B cell (primary cell): Measurements from ENCODE around the gene POLR1H. TPM values are rescaled to one million over a fixed set of nuclear protein-coding genes. Genes with fewer than 3 reads are reported as not detected.

Experiments used
- polyA plus RNA-seq: library from polyadenylated mRNA; depleted of rRNA; stranded (reverse); fragments of >200 nt; gene quantifications from 2 replicates; pipeline ENCODE4 v1.2.3, GENCODE V29; 2012
- small RNA-seq: library from RNA; depleted of rRNA; stranded (forward); fragments of <200 nt; gene quantifications from one replicate; pipeline ENCODE3, GENCODE V24; 2012; ENCODE audit warnings: low replicate concordance, low read depth; ENCODE audit not compliant: insufficient read length
- total RNA-seq, 2 donors: library from RNA; stranded (reverse); fragments of 120-200 nt in 1 of 2; gene quantifications; 1 replicate in 1 of 2; 2 replicates in 1 of 2; pipeline versions ENCODE4 v1.2.3 to v1.2.4, GENCODE V29; 2013 to 2022

The POLR1H gene
- total and polyA plus RNA-seq, 2 donors (not counting 1 experiment from before 2014, with no cell fraction given) = 38.8 to 71.0 TPM

Small RNA genes within 50 kb of the gene (small RNA-seq; reads per million reads assigned to genes)
- gene RF02218 (not detected), gene RF02219 (not detected), gene RF02220 (not detected)

Other genes with a start within 250 kb of the POLR1H start
- 6.4 and 8.8 TPM in 2 replicates for gene HLA-G, start 233.4 kb upstream of the POLR1H start, total RNA-seq
- 1.2 and 3.2 TPM in 2 replicates for gene HLA-G, start 233.4 kb upstream of the POLR1H start, polyA plus RNA-seq
- gene HLA-A, start 118.7 kb upstream of the POLR1H start, total RNA-seq = 1,591 and 1,607 TPM in 2 replicates
- gene HLA-A, start 118.7 kb upstream of the POLR1H start, polyA plus RNA-seq = 1,420 and 2,454 TPM in 2 replicates
- 44.8 and 49.5 TPM in 2 replicates for gene PPP1R11, start 5.9 kb downstream of the POLR1H start, total RNA-seq
- 47.8 and 48.7 TPM in 2 replicates for gene PPP1R11, start 5.9 kb downstream of the POLR1H start, polyA plus RNA-seq
- not detected in 2 replicates for gene RNF39, start 14.5 kb downstream of the POLR1H start, total RNA-seq
- not detected in 2 replicates for gene RNF39, start 14.5 kb downstream of the POLR1H start, polyA plus RNA-seq
- not detected in 2 replicates for gene TRIM31, start 51.8 kb downstream of the POLR1H start, total RNA-seq
- not detected in 2 replicates for gene TRIM31, start 51.8 kb downstream of the POLR1H start, polyA plus RNA-seq
- not detected in 2 replicates for gene TRIM40, start 74.9 kb downstream of the POLR1H start, total RNA-seq
- not detected in 2 replicates for gene TRIM40, start 74.9 kb downstream of the POLR1H start, polyA plus RNA-seq
- not detected in 2 replicates for gene TRIM10, start 99.9 kb downstream of the POLR1H start, total RNA-seq
- not detected in 2 replicates for gene TRIM10, start 99.9 kb downstream of the POLR1H start, polyA plus RNA-seq
- not detected in 2 replicates for gene TRIM15, start 102.3 kb downstream of the POLR1H start, total RNA-seq
- gene TRIM15, start 102.3 kb downstream of the POLR1H start, polyA plus RNA-seq = not detected in 2 replicates
- gene TRIM26, start 152.1 kb downstream of the POLR1H start, total RNA-seq = 65.3 and 73.2 TPM in 2 replicates
- gene TRIM26, start 152.1 kb downstream of the POLR1H start, polyA plus RNA-seq = 49.5 and 60.3 TPM in 2 replicates